HG03571 (cell line): ENCODE results near the gene MMUT.
"Not testable (repeated sequence)": the region's sequence is repeated elsewhere in the genome, so short reads cannot be mapped to it uniquely, and the experiment has no call there.

Experiments used
- ATAC-seq: cut with Tn5 transposase; IDR thresholded peaks from one replicate; pipeline ENCODE4 v1.9.1; 2021; ENCODE audit not compliant: unreplicated experiment

Gene MMUT

DNA sequence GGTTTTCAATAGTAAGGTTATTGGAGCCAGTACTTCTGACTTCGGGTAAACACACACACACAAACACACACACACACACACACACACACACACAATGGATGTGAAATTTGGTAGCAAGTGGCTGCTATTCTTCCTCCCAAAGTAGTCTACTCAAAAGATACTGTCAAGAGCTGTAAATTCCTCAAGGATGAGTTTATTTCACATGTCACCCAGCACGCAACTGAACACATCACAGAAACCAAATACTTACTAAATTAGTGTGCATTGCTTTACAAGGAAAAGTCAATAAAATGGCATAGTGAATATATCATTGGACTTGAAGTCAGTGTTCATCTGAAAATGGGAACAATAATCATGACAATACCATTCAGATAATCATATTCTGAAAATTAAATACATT lies 32.9 kb downstream of the MMUT start:
- ATAC-seq: no peak

DNA sequence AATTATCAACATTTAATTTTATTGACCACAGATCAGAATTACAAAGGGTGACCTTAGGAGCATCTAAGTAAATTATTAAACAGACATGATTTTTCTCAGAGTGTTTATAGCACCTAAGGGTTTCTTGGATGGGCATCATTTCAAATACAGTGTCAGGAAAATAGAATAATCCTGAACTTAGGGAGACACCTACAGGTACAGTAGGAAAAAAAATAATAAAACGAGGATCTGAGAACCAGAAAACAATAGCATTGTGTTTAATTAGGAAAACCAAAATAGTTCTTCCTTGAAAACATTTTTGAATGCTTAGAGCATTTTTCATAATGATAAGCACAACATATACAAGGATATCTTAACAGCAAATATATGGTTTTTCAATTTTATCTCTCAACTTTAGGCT lies 39.2 kb downstream of the MMUT start:
- no peak for ATAC-seq

DNA sequence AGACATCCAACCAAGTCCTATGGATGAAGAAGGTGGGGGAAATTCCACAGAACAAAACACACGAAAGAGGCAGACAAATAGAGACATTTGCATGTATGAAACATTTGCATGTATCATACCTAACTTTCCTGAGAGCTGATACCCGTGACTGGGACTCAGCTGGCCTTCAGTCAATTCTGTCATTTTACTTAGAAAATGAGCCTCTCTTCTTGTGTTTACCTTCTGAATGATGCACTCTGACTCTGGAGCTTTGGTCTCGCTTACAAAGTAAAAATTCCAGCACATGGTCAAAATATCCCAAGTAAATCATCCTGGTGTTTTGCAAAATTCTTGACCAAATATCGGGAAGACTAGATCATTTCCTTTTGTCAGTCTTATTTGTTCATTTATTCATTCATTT lies 46.9 kb downstream of the MMUT start:
- ATAC-seq: no peak

DNA sequence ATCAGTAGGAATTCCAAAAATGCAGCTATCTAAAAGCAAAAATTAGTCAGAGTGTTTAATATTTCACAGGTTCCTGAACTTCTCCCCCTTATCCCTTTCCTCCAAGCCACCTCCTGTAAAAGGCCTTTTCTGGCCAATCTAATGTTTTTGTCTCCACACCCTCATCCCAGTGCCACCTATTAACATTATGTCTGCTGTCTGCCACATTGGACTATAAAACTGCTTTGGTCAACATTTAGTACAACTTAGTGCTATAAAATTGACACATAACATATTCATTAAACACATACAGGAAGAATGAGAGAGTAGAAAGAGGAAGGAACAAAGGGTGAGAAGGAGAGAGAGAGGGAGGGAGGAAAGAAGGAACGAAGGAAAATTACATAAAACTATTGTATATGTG lies 47.7 kb downstream of the MMUT start:
- no peak for ATAC-seq

DNA sequence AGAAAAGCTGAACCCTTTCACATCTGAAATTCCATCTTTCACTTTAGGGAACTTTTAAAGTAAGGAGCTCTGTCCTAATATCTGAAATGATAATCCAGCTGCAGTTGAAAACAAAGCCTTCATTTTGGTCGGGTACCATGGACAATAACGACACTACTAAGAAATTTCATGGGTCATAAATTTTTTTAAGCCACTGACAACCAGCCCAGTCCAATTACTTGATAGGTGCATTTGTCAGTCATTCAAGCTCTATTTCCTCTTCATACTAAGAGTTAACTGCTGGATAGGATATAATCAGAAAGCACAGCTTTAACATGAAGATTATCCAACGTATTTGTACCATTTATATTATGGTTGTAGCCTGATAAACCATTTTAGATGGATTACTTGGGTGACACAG lies 52.5 kb downstream of the MMUT start:
- ATAC-seq: no peak

DNA sequence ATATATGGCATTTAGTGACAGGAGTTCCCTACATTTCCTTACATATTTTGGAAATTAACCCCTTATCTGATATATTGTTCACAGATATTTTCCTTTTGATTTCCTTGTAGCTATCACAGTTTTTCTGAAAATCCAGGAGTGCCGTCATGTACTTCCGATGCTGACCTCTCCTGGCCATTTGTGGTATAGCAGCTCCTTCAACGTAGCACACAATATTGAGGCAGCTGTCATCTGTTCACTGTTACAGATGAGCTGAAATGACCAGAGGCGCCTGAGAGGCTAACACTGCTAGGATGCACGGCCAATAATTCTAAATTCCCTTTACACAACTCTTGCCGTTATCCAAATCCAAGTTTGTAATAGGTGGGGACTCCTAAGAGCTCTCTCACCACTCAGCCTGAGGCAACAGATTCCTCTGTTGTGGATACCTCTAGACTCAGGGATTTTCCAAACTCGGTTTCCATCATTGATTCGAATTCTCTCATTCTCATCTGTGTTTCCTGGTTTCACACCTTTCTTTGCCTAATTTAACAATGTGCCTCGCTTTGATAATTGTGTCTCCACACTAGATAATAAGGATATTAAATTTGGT lies 53.0 kb downstream of the MMUT start:
- peak; percentile 87 for ATAC-seq

DNA sequence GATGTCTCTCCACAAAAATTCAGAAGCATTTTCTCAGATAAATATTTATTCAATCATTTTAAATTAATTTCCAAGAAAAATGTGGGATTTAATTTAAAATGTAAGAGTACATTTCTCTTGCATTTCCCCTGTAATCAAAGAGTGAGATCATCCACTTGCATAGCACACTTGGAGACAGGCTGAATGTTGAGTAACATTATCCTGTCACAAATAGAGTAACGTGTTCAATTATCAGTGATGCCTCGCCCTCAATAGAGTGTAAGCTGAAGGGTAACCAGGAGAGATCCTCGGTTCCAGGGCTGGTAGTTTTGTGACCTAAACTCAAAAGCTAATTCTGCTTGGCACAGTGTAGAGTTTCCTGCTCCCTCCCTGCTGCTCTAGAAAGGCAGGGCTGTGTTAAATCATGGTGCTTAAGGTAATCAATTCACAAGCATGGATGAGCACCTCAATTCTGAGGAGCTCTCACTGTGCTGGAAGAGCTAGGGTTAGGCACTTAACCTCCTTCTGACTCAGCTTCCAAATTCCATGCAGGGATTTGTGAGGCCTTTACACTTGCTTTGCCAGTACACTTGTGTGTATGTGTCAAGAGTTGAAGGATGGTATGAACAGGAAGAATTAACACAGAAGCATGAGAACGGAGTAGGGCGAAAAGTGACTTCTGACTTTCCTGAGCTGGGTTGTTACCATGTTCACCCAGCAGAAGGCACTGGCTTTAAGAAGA lies 56.6 kb downstream of the MMUT start:
- ATAC-seq: no peak

DNA sequence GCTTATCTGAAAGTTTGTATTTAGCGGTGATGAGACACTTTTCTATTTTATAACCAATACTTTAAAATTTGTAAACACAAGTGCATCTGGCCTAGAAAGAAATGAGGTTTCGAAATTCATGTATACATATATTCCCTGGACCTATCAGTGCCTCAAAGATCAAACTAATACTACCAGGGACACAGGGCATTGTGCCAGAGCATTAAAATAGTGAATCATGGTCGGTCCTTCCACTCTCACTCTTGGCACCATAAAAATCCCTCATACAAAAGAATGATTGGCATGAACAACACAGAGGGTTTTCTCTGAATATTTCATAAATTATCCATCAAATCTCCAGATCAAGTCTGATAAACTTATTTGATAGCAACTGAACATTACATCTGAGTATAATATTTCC lies 62.0 kb downstream of the MMUT start:
- ATAC-seq: no peak

DNA sequence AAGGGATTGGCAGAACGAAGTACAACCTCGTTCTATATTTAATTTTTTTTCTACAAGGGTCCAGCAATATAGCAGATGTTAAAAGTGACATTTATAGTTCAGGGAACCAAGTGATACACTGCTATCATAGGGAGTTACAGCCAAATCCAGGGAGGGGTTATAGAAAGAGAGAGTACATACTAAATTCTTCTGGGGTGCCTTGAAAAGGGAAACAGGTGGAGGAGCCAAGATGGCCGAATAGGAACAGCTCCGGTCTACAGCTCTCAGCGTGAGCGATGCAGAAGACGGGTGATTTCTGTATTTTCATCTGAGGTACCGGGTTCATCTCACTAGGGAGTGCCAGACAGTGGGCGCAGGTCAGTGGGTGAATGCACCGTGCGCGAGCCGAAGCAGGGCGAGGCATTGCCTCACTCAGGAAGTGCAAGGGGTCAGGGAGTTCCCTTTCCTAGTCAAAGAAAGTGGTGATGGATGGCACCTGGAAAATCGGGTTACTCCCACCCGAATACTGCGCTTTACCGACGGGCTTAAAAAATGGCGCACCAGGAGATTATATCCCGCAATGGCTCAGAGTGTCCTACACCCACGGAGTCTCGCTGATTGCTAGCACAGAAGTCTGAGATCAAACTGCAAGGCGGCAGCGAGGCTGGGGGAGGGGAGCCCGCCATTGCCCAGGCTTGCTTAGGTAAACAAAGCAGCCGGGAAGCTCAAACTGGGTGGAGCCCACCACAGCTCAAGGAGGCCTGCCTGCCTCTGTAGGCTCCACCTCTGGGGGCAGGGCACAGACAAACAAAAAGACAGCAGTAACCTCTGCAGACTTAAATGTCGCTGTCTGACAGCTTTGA lies 76.2 kb downstream of the MMUT start:
- ATAC-seq: not testable (repeated sequence)

DNA sequence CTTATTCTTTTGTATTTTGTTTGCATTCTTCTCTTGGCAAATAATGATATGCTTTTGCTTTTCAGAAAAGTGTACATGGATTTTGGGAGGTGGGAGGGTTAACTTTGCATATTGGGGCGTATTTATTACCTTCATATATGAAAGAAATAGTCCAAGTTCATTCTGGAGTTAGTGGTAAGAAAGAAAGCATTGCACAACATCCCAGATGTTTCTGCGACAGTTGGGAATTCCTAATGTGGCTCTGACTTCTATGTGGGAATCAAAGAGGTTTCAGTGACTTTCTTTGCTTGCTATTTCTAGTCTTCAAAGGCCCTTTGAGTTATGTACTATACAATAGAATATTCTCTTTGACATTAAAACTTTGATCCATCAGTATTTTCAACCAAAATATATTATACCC lies 78.1 kb downstream of the MMUT start:
- ATAC-seq: no peak
